IPS-20b (cell line): ENCODE measurements around the gene SRMS.

Source experiments
- H3K27ac ChIP-seq: one replicate; pipeline ENCODE4 v1.5.1; 2013; ENCODE audit warnings: low read length
- H3K27me3 ChIP-seq: 2 replicates; pipeline ENCODE4 v1.6.1; 2013; ENCODE audit warnings: mild to moderate bottlenecking, low read length, inconsistent platforms; ENCODE audit not compliant: insufficient read depth
- H3K36me3 ChIP-seq: 2 replicates; pipeline ENCODE4 v1.6.1; 2013; ENCODE audit warnings: low read depth, mild to moderate bottlenecking, inconsistent platforms, low read length, moderate library complexity; ENCODE audit not compliant: insufficient read depth
- H3K4me1 ChIP-seq: 2 replicates; pipeline ENCODE4 v1.6.1; 2013; ENCODE audit warnings: mild to moderate bottlenecking, control low read depth, inconsistent platforms, low read length, moderate library complexity; ENCODE audit not compliant: insufficient read depth
- H3K4me3 ChIP-seq: 2 replicates; pipeline ENCODE4 v1.5.1; 2013; ENCODE audit warnings: mild to moderate bottlenecking, low read length, inconsistent platforms
- H3K9ac ChIP-seq: 2 replicates; pipeline ENCODE4 v1.6.1; 2013; ENCODE audit warnings: low read depth, mild to moderate bottlenecking, inconsistent platforms, low read length, moderate library complexity
- H3K9me3 ChIP-seq: 2 replicates; pipeline ENCODE4 v1.6.1; 2013; ENCODE audit warnings: mild to moderate bottlenecking, low read depth, low read length, inconsistent platforms; ENCODE audit not compliant: insufficient read depth

The SRMS gene

DNA sequence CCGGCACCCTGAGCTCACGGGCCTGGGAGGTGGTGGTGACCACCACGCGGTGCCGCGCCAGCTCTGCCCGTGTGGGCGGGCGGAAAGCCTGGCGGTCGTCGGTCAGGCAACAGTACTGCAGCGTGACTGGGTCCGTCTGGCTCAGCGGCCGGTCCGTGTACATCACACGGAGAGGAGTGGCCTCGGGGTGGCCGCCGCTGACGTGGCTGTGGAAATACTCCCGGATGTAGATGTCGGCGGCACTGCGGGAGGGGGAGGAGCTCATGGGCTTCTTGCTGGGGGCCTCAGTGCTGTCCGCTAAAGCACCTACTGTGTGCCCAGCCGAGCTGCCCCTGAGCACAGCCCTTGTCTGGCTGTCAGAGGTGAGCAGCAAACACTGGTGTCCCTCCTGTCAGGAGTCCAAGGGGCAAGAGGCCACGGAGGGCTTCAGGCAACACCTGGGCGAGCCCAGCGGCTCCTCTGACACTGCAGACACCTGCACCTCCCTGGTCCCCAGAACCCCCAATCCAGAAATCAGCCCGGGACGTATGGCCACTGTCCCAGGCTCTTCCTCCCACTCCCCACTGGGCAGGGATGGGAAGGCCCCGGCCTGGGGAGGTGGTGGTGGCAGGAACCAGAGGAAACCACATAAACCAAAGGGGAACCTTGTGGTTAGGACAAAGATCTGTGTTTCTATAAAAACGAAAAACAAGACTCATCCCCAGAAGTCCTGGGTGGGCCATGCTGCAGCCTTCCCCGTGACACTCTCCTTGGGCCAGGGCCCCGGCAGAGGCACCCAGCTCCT is 20.0 kb upstream of the SRMS start:
- Histone ChIP-seq H3K36me3 (no peaks in the 10 kb centered on the region), H3K9me3 (no peaks in the 10 kb centered on the region), H3K27me3 (no peaks in the 10 kb centered on the region), H3K9ac (no peak overlapping the region), H3K4me3 (no peak overlapping the region), H3K4me1 (no peaks in the 10 kb centered on the region), H3K27ac (no peak overlapping the region)

DNA sequence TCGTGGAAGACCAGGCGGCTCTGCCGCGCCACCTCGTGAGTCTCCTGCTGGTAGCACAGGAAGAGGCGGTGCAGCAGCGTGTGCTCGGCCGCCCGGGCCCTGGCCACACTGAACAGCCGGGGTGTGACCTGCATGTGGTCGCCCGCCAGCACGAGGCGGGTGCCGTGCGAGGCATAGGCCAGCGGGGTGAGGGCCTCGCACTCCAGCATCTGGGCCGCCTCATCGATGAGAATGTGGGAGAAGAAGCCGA is 19.5 kb upstream of the SRMS start:
- Histone ChIP-seq H3K27me3 (no peaks in the 10 kb centered on the region), H3K4me1 (no peaks in the 10 kb centered on the region), H3K9me3 (no peaks in the 10 kb centered on the region), H3K36me3 (no peaks in the 10 kb centered on the region), H3K4me3 (no peak overlapping the region), H3K9ac (no peak overlapping the region), H3K27ac (no peak overlapping the region)

DNA sequence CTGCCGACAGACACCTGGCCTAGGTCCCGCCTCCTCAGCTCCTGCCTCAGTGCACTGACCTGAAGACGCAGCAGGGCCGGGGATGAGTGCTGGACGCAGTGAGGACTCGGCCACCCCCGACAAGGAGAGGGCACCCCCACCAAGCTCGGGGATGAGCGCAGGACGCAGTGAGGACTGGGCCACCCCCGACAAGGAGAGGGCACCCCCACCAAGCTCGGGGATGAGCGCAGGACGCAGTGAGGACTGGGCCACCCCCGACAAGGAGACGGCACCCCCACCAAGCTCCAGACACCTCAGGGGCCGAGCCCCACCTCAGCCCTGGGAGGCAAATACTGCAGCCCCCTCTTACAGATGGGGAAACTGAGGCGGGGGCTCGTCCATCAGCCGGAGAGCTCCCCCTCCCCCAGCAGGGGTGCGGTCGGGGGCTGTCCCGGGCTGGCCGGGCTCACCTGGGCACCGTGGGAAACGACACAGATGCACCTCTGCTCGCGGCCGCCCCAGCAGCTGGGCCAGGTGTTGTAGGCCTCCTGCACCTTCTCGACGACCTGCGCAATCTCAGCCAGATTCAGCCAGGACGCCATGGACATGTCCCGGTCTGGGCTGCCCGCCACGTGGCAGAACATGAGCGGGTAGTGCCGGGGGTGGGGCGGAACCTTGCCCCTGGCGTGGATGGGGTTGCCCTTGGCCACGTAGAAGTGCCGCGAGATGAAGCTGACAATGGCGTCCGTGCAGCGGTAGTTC is 19.0 kb upstream of the SRMS start:
- no peaks in the 10 kb centered on the region for H3K27me3 ChIP-seq
- H3K36me3 ChIP-seq: no peaks in the 10 kb centered on the region
- H3K9me3 ChIP-seq: no peaks in the 10 kb centered on the region
- no peak overlapping the region for H3K27ac ChIP-seq
- H3K9ac ChIP-seq: no peak overlapping the region
- H3K4me3 ChIP-seq: no peak overlapping the region
- H3K4me1 ChIP-seq: no peaks in the 10 kb centered on the region

DNA sequence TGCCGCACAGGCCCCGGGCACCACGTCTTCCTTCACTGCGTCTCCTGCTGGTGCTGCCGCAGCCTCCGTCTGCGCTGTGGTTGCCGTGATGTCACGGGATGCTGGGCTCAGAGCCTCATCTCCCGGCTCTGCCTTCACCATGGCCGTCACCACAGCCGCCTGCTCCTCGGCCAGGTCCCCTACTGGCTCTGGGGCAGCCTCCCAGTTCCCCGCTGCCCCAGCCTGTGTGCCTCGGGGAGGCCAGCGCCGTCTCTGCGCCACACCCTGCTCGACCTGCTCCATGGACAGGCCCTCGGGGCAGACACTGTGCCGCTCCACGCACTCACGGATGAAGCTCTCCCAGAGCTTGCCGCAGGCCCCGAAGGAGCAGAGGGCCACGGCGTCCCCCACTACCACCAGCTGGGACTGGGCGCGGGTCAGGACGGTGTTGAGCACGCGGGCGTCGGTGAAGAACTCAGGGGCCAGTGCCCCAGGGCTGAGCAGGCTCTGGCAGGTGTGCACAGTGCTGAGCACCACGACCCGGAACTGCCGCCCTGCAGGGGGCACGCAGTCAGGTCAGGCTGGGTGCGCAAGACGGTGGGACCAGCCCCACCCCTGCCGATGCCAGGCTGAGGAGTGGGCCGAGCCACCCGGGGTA is 18.3 kb upstream of the SRMS start:
- H3K27ac ChIP-seq: no peak overlapping the region
- no peaks in the 10 kb centered on the region for H3K36me3 ChIP-seq
- no peaks in the 10 kb centered on the region for H3K27me3 ChIP-seq
- no peak overlapping the region for H3K9ac ChIP-seq
- no peaks in the 10 kb centered on the region for H3K9me3 ChIP-seq
- no peaks in the 10 kb centered on the region for H3K4me1 ChIP-seq
- no peak overlapping the region for H3K4me3 ChIP-seq

DNA sequence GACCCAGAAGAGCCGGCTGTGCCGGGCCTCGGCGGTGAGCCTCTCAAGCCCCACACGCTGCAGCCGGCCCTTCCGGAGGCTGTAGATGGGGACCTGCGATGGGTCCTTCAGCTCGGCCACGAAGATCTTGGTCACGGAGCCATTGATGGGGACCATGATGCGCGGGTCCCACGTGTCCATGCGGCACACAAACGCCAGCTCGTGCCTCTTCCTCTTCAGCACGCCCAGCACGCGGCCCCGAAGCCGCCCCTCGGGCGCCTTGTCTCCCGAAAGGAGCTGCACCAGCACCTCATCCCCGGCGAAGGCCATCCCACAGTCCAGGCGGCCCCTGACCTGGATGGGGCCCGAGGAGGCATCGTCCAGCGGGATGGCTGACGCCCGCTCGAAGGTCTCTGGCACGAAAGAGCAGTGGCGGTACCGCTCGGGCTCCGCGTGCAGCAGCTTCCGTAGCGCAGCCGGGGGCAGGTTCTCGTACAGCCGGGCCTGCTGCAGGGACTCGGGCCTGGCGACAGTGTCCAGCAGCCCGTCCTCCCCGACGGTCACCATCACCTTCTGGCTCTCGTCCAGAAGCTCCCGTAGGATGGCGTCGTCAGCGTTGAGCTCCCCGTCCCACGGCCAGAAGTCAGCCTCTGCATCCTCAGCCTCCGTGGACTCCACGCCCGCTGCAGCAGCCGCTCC is 17.6 kb upstream of the SRMS start:
- no peak overlapping the region for H3K4me3 ChIP-seq
- no peaks in the 10 kb centered on the region for H3K9me3 ChIP-seq
- H3K36me3 ChIP-seq: no peaks in the 10 kb centered on the region
- H3K9ac ChIP-seq: no peak overlapping the region
- no peak overlapping the region for H3K27ac ChIP-seq
- H3K4me1 ChIP-seq: no peaks in the 10 kb centered on the region
- no peaks in the 10 kb centered on the region for H3K27me3 ChIP-seq

- H3K9me3 ChIP-seq: no peaks in the 10 kb centered on the region
- H3K27me3 ChIP-seq: no peaks in the 10 kb centered on the region
- no peak overlapping the region for H3K4me3 ChIP-seq
- H3K36me3 ChIP-seq: no peaks in the 10 kb centered on the region
- no peak overlapping the region for H3K27ac ChIP-seq
- H3K9ac ChIP-seq: no peak overlapping the region
- H3K4me1 ChIP-seq: no peaks in the 10 kb centered on the region
Observed at GRCh38 chr20:63564036-63564810, 16.7 kb upstream of the SRMS start.

DNA sequence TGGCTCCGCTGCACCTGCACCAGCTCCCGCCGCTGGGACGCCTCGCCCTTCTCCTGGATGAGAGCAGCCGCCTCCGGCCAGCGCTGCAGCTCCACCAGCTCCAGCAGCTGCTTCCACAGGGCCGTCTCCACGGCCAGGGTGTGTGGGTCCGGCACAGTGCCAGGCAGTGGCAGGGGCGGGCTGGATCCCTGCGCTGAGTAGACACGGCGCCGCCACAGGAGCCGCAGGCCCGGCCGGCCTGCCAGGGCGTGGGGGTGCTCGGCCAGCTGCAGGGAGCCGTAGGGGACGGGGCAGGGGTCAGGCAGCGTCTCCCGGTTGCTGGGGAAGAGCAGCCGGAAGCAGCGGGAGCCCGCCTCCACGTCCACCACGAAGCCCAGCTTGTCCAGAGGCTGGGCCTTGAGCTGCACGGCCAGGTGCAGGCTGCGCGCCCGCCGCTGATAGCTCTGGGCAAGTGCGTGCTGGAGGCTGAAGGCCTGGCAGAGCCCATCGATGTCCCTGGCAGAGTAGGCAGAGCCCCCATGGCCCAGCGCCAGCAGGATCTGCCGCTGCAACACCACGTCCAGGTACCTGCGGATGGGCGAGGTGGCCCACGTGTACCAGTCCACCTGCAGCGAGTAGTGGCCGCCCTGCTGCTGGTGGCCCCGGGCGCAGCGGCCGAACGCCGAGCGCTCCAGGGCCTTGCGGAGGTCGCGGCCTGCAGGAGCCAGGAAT is 15.8 kb upstream of the SRMS start:
- Histone ChIP-seq H3K4me1 (no peaks in the 10 kb centered on the region), H3K27me3 (no peaks in the 10 kb centered on the region), H3K36me3 (no peaks in the 10 kb centered on the region)

GRCh38 chr20:63562461-63563224 is 15.1 kb upstream of the SRMS start:
- Histone ChIP-seq H3K27me3 (no peaks in the 10 kb centered on the region), H3K4me3 (no peak overlapping the region), H3K4me1 (no peaks in the 10 kb centered on the region), H3K9me3 (no peaks in the 10 kb centered on the region), H3K9ac (no peak overlapping the region), H3K36me3 (no peaks in the 10 kb centered on the region), H3K27ac (no peak overlapping the region)

More for the DNA sequence above, 15.8 kb upstream of the SRMS start:
- H3K4me3 ChIP-seq: no peak overlapping the region
- H3K9me3 ChIP-seq: no peaks in the 10 kb centered on the region
- H3K27ac ChIP-seq: no peak overlapping the region
- no peak overlapping the region for H3K9ac ChIP-seq

DNA sequence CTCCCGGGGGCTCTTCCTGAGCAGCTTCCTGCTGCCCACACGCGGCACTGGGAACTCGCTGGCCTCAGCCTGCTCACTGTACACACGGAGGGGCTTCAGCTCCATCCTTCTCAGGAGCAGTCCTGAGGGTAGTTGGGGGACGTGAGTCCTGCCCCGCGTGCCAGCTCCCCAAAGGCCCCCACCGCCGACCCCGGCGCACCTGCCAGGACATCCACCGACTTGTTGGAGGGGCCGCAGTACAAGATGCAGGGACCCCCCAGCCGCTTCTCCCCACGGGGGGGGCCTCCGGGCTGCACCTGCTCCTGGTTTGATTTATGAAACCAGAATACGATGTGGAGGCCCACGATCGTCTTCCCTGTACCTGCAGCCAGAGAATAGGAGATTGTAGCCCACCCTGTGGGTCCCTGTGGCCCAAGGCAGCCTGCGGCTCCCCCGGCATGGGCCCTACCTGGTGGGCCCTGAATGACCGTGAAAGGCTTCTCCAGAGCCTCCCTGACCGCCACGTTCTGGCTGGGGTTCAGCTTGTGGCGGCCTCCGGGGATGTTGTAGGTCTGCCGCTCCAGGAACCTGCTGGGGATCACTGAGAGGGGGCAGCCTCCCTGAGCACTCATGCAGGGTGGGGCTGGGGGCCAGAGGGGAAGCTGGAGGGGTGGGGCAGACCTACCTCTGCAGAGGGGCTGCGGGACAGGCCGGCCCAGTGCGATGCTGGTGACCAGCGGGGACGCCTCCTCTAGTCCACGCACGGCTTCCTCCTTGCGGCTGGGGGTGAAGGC is 14.3 kb upstream of the SRMS start:
- no peaks in the 10 kb centered on the region for H3K9me3 ChIP-seq

More for the DNA sequence above, 14.3 kb upstream of the SRMS start:
- Histone ChIP-seq H3K9ac (no peak overlapping the region), H3K27ac (no peak overlapping the region), H3K36me3 (no peaks in the 10 kb centered on the region), H3K4me3 (no peak overlapping the region), H3K4me1 (no peaks in the 10 kb centered on the region), H3K27me3 (no peaks in the 10 kb centered on the region)
